ENCODE data around the gene CALML3. TPM values are rescaled to one million over a fixed set of nuclear protein-coding genes. Genes with fewer than 3 reads are reported as not detected.

Gene CALML3
- total RNA-seq, 1 experiment from 2014 or later, result not detected

DNA sequence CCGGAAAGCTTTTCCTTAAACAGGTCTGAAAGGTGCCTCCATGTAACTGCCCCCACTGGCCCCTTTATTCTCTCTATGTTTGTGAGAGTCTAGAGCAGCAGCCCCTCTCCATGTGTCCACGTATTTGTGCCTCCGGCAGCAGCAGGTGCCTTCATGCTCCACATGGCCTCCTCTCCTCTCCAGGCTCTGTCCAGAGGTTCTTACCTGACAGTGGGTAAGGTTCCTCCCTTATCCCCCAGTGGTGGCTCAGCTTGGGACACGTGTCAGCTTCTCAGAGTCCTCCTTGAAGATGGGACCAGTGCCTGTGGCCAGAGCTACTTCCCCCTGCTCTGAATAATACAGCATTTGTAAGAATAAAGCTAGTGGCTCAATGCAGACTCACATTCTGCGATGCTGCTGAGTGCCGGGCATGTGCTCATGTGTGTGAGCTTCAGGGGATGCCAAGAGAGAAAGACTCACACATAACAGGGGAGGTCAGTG is 7.9 kb downstream of the CALML3 start:
- no peaks in the 10 kb centered on the region for H3K36me3 ChIP-seq (ENCODE audit: insufficient read depth, low read length, poor library complexity, severe bottlenecking)
- TF ChIP-seq EZH2 (IDR thresholded peaks at IDR 0.05; ENCODE audit: borderline replicate concordance, low read depth, low read length, poor library complexity, severe bottlenecking), result no peak
- CTCF ChIA-PET, result no interaction called here
- H3K4me3 ChIP-seq (ENCODE audit: low read depth, low read length, poor library complexity, severe bottlenecking), result no peak overlapping the region
- no peak overlapping the region for H3K27ac ChIP-seq (ENCODE audit: low read depth, low read length, poor library complexity, severe bottlenecking)
- intact Hi-C loops (cut with micrococcal nuclease; ENCODE audit: unreplicated experiment), result no loop called here
- H3K9me3 ChIP-seq (ENCODE audit: low read depth, low read length, poor library complexity, severe bottlenecking), result no peaks in the 10 kb centered on the region
- no peaks in the 10 kb centered on the region for H3K27me3 ChIP-seq (replicated peaks; ENCODE audit: insufficient read depth, low read depth, low read length, poor library complexity)
- H3K4me1 ChIP-seq (ENCODE audit: insufficient read depth, low read length, poor library complexity, severe bottlenecking), result no peaks in the 10 kb centered on the region
- POLR2A ChIA-PET (ENCODE audit: low non-redundant PET), result no interaction called here
- DNase-seq (ENCODE audit: low spot score), result no peak
- no TSS peak for BruUV-seq (replicated peaks)

- no peak for DNase-seq (ENCODE audit: low spot score)
- no TSS peak for BruUV-seq (replicated peaks)
- H3K27me3 ChIP-seq (replicated peaks; ENCODE audit: insufficient read depth, low read depth, low read length, poor library complexity), result no peaks in the 10 kb centered on the region
- intact Hi-C loops (cut with micrococcal nuclease; ENCODE audit: unreplicated experiment), result no loop called here
- no peak overlapping the region for H3K27ac ChIP-seq (ENCODE audit: low read depth, low read length, poor library complexity, severe bottlenecking)
- H3K4me1 ChIP-seq (ENCODE audit: insufficient read depth, low read length, poor library complexity, severe bottlenecking), result no peaks in the 10 kb centered on the region
- CTCF ChIA-PET, result no interaction called here
- no peaks in the 10 kb centered on the region for H3K9me3 ChIP-seq (ENCODE audit: low read depth, low read length, poor library complexity, severe bottlenecking)
- H3K36me3 ChIP-seq (ENCODE audit: insufficient read depth, low read length, poor library complexity, severe bottlenecking), result no peaks in the 10 kb centered on the region
- H3K4me3 ChIP-seq (ENCODE audit: low read depth, low read length, poor library complexity, severe bottlenecking), result no peak overlapping the region
- POLR2A ChIA-PET (ENCODE audit: low non-redundant PET), result no interaction called here
- no peak for TF ChIP-seq EZH2 (IDR thresholded peaks at IDR 0.05; ENCODE audit: borderline replicate concordance, low read depth, low read length, poor library complexity, severe bottlenecking)
- TF ChIP-seq CTCF (conservative IDR thresholded peaks at IDR 0.05; ENCODE audit: low read depth, low read length), result no peak
These were observed 8.5 kb downstream of the CALML3 start for GRCh38 chr10:5533098-5533731.

GRCh38 chr10:5534051-5534821 is 9.5 kb downstream of the CALML3 start:
- Histone ChIP-seq H3K4me1 (ENCODE audit: insufficient read depth, low read length, poor library complexity, severe bottlenecking) (no peaks in the 10 kb centered on the region), H3K4me3 (ENCODE audit: low read depth, low read length, poor library complexity, severe bottlenecking) (no peak overlapping the region), H3K27ac (ENCODE audit: low read depth, low read length, poor library complexity, severe bottlenecking) (no peak overlapping the region), H3K9me3 (ENCODE audit: low read depth, low read length, poor library complexity, severe bottlenecking) (no peaks in the 10 kb centered on the region), H3K36me3 (ENCODE audit: insufficient read depth, low read length, poor library complexity, severe bottlenecking) (no peaks in the 10 kb centered on the region), H3K27me3 (replicated peaks; ENCODE audit: insufficient read depth, low read depth, low read length, poor library complexity) (no peaks in the 10 kb centered on the region)
- intact Hi-C loops (cut with micrococcal nuclease; ENCODE audit: unreplicated experiment), result no loop called here
- no peak for TF ChIP-seq CTCF (conservative IDR thresholded peaks at IDR 0.05; ENCODE audit: low read depth, low read length)
- no peak for TF ChIP-seq EZH2 (IDR thresholded peaks at IDR 0.05; ENCODE audit: borderline replicate concordance, low read depth, low read length, poor library complexity, severe bottlenecking)
- CTCF ChIA-PET, result no interaction called here
- BruUV-seq (replicated peaks), result no TSS peak
- no peak for DNase-seq (ENCODE audit: low spot score)
- POLR2A ChIA-PET (ENCODE audit: low non-redundant PET), result no interaction called here

Measured in A673 (cell line).